HG03139 (cell line): ENCODE measurements around the gene ACADL.
"Not testable (repeated sequence)": the region's sequence is repeated elsewhere in the genome, so short reads cannot be mapped to it uniquely, and the experiment has no call there.

ENCODE experiments used
- ATAC-seq: cut with Tn5 transposase; IDR thresholded peaks from one replicate; pipeline ENCODE4 v1.9.1; 2021; ENCODE audit not compliant: unreplicated experiment

Gene ACADL

DNA sequence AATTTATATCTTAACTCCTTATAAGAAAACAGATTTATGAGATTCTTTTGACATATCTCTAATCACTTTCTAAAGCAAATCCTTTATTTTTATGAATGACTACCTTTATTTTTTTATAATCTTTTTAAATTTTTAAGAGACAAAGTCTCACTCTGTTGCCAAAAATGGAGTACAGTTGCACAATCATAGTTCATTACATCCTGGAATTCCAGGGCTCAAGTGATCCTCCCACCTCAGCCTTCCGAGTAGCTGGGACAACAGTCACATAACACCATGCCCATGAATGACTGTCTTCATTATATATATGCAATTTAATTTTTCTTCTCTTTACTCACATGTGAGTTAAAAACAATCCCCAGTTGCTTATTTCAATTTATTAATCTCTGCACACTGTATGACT, 21.7 kb downstream of the ACADL start:
- ATAC-seq, result no peak

DNA sequence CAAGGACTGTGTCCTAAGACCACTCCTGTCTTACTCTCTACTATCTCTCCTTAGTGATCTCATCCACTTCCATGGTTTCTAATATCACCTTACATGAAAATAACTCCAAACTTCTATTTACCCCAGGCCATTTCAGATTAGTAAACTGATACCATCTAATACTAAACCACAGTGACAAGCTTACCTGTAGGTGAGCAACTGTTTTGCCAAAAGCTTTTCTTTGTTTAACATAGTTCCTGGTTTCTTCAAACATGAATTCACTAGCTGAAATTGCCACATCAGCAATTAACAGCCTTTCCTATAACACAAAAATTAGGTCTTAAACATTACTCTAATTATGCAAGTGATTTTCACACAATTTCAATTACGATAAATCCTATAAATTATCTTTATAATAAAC, 22.1 kb downstream of the ACADL start:
- no peak for ATAC-seq

DNA sequence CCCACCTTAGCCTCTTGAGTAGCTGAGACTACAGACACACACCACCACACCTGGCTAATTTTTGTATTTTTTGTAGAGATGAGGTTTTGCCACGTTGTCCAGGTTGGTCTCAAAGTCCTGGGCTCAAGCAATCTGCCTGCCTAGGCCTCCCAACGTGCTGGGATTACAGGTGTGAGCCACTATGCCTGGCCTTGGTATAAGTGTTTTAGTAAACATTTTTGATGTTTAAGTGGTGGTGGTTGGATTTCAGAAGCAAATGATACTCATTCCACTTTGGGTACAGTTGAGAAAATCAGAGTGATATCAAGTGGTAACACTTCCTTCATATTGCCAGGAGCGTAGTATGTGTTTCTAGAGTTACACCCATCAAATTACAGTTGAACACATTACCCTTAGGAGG, 25.4 kb downstream of the ACADL start:
- ATAC-seq, result no peak

DNA sequence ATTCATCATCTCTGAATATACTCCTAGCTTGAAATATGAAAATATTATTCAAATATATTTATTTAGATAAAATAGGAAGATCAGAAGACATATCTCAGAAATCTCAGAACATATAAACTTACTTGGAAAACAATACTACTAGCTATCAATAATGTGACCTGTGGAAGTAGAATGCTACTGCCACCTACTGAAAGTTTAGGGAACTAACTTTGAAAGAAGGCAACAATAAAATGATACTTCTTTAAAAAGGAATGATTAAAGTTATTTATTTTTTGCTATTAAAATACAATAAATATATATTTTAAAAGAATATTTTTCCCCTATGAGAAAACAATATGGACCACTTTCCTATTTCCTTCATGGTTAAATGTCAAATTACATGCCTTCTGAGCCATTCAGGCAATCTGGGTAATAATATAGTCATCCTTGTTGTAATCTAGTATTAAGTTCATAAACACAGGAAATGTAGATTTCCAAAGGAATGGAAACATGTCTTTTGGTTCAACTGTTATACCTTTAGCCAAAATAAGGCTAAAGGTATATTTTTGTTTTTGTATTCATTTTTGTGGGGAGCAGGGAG, 26.0 kb downstream of the ACADL start:
- ATAC-seq, result no peak

DNA sequence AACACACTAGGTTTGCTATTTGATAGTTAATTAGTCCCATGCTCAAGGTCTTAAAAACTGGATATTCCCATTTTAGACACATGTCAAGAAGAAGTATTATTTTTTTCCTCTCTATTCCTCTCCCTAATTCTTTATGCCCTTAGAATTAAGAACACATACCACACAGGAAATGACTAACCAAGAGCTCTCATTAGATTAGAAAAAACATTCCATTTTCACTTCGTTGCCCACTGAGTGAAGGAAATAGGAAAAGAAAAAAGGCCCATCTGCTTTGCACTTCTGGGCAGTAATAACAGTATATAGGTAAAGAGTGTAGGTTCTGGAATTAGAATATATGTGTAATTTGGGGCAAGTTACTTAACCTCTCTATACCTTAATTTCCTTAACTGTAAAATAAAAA, 26.9 kb downstream of the ACADL start:
- no peak for ATAC-seq

DNA sequence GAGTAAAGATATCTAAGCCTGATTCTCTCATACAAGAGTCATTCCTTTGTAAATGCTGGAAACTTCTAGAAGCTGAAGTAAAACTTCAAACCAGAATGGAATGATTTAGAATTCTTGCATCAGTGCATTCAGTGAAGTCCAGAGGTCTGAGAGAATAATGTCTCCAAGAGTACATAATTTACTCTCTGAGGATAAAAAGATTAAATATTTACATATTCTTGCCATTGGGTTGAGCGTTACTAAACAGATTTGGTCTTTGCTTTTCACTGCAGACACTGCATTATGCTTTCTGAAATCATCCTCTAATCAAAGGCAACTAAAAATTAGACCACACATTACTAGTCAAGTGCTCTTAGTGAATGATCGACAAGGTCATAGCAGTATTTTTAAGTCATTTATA, 27.5 kb downstream of the ACADL start:
- no peak for ATAC-seq

DNA sequence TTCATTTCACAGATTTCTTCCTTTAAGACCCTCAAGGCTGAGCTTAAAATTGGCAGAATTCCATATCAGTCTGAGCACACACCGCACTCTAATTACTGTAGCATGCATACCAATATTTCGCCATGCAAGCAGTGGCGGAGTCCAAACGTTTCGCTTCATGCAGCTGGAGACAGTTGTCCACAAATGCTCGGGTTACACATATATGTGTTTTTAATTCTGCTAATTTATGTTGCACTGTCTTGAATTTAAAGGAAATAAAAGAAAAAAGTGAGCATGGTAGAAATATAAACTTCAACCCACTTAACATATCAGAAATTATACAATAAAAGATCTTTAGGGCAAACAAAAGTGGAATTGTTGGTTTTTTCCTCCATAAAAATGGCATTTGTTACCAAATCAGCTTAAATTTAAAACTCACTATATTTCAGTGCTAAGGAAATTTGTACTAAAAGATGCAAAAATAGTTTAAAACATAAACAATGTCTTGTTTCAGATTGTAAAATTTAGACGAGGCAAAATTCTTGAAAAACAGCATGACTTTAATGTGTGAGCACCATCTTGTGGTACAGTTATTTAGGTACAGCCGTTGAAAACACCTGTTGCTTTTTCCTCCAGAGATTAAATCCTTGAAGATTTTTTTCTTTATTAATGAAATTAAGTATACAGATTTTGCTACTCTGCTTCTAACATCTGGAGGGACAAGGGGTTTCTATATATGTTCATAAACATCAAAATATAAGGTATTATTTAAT, 30.0 kb downstream of the ACADL start:
- no peak for ATAC-seq

DNA sequence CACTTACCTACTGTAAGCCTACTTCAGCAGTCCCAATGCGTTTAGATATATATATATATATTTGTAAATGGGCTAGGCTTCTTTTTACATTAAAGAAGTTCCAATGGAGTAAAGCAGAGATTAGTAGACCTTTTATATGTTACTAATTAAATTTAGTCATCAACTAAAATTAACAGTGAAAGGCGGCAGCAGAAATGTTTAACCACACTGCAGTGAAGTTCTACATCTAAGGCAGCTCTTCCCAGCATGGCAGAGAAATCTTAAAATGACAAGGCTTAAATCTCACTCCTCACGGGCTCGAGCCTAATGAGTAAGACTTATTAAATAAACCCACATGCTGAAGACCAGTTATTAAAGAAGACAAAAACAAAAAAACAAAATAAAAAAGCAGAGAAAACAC, 34.9 kb downstream of the ACADL start:
- peak; percentile 47 for ATAC-seq

DNA sequence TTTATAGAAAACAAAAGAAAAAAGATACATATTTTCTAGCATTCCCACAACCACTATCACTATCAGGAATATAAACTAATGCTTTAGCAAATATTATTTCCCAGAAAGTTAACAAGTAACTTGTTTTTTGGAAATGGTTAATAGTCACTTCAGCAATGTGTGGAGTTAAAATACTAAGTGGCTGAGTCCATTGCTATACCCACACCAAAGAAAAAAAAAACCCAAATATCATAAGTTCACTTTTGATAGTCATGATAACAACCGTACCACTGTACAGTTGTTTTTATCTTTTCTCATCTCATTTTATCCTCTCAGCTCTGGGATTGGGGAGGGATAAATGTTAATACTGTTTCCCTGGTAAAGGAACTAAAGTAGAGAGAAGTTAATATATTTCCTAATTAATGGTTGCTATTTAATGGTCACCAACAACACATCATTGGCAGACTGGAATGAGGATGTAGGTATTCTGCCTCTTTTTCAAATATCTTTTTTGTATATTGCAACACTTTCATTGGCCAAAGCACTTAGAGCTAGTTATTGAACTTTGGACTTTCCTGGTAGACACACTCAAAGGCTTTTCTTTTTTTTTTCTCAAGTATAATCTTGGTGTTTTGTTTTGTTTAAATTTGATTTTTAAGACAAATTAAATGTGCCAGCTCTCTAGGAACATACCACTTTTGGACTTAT, 35.7 kb downstream of the ACADL start:
- no peak for ATAC-seq

DNA sequence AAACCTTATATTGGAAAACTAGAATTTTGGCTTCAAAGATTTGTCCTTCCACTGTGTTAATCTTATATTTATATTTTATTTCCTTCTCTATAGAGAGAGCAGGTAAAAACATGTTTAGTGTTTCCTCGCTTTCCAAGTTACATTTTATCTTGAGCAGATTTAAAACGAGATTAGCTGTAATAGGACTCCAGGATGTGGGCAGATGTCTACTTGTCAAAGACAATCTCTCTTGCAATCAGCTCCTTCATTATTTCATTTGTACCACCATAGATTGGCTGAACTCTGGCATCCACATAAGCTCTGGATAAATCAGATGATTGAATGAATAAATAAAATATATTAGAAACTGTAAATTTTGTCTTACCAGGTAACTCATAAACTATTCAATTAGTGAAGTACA, 36.5 kb downstream of the ACADL start:
- no peak for ATAC-seq

DNA sequence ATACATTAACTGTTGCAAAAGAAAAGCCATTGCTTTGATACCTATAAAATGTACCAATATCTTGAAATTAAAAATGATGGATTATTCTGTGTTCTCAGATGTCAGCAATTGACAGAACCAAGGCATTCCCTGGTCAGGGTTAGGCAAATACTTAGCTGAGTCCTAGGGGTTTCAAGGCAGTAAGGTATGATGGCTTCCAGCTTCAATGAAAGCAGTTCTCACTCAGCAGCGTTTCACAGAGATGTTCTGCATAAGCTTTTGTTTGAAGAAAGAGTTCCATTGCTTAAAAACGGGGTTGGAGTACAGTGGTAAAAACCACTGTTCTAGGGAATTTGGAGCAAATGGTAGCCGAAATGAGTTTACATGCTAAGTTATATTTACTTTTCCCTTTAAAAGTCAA, 37.1 kb downstream of the ACADL start:
- no peak for ATAC-seq

DNA sequence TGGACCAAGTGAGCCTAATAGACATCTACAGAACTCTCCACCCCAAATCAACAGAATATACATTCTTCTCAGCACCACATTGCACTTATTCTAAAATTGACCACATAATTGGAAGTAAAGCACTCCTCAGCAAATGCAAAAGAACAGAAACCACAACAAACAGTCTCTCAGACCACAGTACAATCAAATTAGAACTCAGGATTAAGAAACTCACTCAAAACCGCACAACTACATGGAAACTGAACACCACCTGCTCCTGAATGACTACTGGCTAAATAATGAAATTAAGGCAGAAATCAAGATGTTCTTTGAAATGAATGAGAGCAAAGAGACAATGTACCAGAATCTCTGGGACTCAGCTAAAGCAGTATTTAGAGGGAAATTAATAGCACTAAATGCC, 41.3 kb downstream of the ACADL start:
- ATAC-seq, result not testable (repeated sequence)

DNA sequence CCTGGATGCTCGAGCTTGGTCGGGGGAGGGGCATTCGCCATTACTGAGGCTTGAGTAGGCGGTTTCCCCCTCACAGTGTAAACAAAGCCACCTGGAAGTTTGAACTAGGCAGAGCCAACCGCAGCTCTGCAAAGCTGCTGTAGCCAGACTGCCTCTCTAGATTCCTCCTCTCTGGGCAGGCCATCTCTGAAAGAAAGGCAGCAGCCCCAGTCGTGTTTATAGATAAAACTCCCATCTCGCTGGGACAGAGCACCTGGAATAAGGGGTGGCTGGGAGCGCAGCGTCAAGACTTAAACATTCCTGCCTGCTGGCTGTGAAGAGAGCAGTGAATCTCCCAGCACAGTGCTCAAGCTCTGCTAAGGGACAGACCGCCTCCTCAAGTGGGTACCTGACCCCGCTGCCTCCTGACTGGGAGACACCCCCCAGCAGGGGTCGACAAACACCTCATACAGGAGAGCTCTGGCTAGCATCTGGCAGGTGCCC, 43.6 kb downstream of the ACADL start:
- ATAC-seq, result not testable (repeated sequence)

DNA sequence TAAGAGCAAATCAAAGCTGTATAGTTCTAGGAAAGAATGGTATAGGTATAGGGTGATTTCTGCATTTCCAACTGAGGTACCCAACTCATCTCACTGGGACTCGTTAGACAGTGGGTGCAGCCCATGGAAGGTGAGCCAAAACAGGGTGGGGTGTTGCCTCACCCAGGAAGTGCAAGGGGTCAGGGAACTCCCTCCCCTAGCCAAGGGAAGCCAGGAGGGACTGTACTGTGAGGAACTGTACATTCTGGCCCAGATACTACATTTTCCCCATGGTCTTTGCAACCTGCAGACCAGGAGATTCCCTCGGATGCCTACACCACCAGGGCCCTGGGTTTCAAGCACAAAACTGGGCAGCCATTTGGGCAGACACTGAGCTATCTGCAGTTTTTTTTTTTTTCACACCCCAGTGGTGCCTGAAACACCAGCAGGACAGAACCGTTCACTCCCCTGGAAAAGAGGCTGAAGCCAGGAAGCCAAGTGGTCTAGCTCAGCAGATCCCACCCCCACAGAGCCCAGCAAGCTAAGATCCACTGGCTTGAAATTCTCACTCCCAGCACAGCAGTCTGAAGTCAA, 44.1 kb downstream of the ACADL start:
- not testable (repeated sequence) for ATAC-seq

DNA sequence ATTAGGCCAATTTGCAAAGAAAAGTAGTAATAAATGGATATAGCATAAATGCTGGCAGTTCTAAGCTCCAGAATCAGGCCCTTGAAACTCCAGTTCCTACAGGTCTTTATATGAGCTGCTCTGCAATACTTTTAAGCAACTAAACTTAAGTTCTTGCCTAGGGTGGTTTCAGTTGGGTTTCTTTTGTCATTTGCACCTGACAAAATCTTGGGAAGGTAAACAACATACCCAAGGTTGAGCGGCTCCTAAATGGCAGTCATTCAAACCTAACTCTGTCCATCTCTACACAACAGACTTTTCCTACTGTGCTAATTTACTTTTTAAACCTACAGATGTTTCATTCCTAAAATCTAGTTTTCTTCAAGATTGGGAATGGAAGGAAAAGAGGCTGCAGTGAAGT, 44.8 kb downstream of the ACADL start:
- no peak for ATAC-seq

DNA sequence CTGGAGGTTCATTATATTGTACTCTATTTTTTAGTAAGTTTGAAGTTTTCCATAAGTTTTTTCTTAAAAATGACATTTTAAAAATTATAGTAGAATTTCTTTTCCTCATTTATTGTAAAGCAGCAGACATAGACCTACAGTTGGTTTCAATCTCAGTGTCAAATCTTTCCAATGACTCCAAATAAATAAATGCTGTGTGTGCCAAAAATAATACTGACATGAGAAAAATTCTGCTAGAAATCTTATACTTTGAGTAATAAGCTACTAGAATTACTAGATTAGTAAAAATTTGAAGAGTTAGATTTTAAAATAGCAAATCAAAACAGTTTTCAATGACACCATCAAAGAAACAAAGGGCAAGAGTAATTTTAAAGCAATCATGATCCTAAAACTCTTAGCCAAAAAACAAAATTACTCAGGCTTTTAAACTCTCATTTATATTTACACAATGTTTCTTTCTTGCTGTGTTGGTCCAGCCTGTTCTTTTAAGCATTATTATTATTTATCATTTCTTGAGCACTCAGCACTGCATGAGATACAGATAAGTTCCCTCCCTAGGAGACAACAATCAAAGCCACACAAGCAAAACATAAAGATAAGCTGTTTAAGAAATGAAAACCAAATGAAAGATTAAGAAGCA, 45.8 kb downstream of the ACADL start:
- ATAC-seq, result no peak

DNA sequence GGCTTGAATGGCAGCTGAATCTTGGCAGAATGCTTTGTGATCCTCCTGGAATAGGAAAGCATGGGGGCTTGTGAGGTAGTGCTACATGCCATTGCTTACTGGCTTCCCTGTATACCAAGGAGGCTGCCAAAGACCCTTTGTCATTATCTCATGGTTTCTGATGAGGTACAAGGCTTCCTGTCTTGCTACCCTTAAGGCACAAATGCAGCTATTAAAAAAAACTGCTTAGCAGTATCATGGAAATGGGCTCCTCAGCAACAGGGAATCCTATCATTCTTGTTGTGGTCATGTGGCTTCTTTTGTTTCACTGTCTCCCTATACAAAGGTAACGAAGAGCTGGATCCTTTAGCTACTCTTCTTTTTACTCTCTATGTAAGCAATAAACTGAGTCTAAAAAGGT, 47.5 kb downstream of the ACADL start:
- no peak for ATAC-seq

DNA sequence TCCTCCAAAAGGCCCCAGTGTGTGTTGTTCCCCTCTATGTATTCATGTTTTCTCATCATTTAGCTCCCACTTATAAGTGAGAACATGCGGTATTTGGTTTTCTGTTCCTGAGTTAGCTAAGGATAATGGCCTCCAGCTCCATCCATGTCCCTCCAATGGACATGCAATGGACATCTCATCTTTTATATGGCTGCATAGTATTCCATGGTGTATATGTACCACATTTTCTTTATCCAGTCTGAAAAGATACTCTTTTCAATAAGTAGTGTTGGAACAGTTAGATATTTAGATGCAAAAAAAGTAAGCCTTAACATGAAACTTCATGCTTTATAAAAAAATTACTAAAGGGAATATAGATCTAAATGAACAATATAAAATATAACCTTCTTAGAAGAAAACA, 48.1 kb downstream of the ACADL start:
- not testable (repeated sequence) for ATAC-seq

DNA sequence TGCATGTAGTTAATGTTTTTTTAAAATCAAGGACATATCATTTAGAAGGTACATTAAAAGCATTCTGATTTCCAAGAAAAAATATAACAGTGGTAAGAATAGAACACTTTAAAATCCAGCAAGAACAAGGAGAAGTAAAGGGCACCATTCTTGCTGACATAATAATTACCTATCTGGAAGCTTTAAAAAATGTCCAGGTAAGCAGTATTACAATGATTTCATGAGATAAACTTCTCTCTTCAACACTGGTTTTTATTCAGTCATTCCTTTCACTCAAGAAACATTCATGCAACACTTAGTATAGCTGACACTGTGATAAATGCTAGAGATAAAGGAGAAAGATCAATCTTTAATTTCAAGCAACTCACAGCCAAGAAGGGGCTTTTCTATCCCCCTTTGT, 51.2 kb downstream of the ACADL start:
- ATAC-seq, result no peak

DNA sequence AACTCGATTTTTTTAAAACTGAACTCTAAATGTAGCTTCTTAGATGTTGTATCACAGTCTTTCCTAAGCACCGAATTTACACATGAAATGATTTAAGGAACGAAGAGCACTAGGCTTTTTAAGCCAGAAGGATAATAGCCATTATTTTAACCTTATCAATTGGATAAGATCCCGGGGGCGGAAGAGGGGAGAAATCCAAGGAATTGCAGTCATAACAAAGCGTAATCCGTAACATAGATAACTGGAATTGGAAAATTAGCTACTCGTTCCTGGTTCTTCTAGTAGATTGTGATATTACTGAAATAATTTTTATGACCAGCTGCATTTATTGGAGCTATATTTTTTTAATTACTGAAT, 53.0 kb downstream of the ACADL start:
- no peak for ATAC-seq
